GM19023 (cell line): Measurements from ENCODE around the gene TNFRSF17.
"Not testable (repeated sequence)": the region's sequence is repeated elsewhere in the genome, so short reads cannot be mapped to it uniquely, and the experiment has no call there.

Experiments
- ATAC-seq: cut with Tn5 transposase; IDR thresholded peaks from one replicate; pipeline ENCODE4 v1.9.1; 2021; ENCODE audit warnings: mild to moderate bottlenecking, moderate library complexity; ENCODE audit not compliant: unreplicated experiment

TNFRSF17 gene

GRCh38 chr16:11964761-11965551 lies at the start of gene TNFRSF17:
TNFRSF17 (plus strand) TSS chr16:11965210; CDS start chr16:11965325, 115 bp downstream.
- ATAC-seq, result peak; percentile 75

- peak; percentile 81 for ATAC-seq
These were observed 49.1 kb upstream of the TNFRSF17 start, which contains the start of gene GSPT1 for GRCh38 chr16:11915644-11916523. GSPT1 (minus strand) TSS chr16:11915956; CDS start chr16:11915720, 236 bp downstream.

- ATAC-seq, result no peak
These were observed 48.3 kb upstream of the TNFRSF17 start for GRCh38 chr16:11916524-11917285.

- not testable (repeated sequence) for ATAC-seq
These were observed 41.0 kb upstream of the TNFRSF17 start for GRCh38 chr16:11924046-11924445.

- not testable (repeated sequence) for ATAC-seq
These were observed 37.7 kb upstream of the TNFRSF17 start for GRCh38 chr16:11927350-11927749.

GRCh38 chr16:11941945-11942344 lies 23.1 kb upstream of the TNFRSF17 start, which contains the start of gene NPIPB2:
NPIPB2 (minus strand) TSS chr16:11942045; CDS start chr16:11942045, 0 bp downstream.
- ATAC-seq, result not testable (repeated sequence)

GRCh38 chr16:11946433-11946832 lies 18.6 kb upstream of the TNFRSF17 start:
- no peak for ATAC-seq

GRCh38 chr16:11948819-11949218 lies 16.2 kb upstream of the TNFRSF17 start:
- ATAC-seq, result no peak

- ATAC-seq, result peak; percentile 57
These were observed 15.5 kb upstream of the TNFRSF17 start for GRCh38 chr16:11949527-11949926.

- no peak for ATAC-seq
These were observed 14.6 kb upstream of the TNFRSF17 start for GRCh38 chr16:11950388-11950787.

- ATAC-seq, result not testable (repeated sequence)
These were observed 11.4 kb upstream of the TNFRSF17 start for GRCh38 chr16:11953576-11953975.

GRCh38 chr16:11955713-11956123 lies 9.3 kb upstream of the TNFRSF17 start:
- ATAC-seq, result no peak

- no peak for ATAC-seq
These were observed 8.5 kb upstream of the TNFRSF17 start for GRCh38 chr16:11956558-11956957.

- no peak for ATAC-seq
These were observed 7.2 kb upstream of the TNFRSF17 start for GRCh38 chr16:11957591-11958395.

GRCh38 chr16:11962457-11962856 lies 2.6 kb upstream of the TNFRSF17 start:
- not testable (repeated sequence) for ATAC-seq

GRCh38 chr16:11962978-11963377 lies 2.0 kb upstream of the TNFRSF17 start:
- not testable (repeated sequence) for ATAC-seq

- ATAC-seq, result no peak
These were observed 1.3 kb upstream of the TNFRSF17 start for GRCh38 chr16:11963706-11964105.

GRCh38 chr16:11966173-11966572 lies 1.2 kb downstream of the TNFRSF17 start:
- no peak for ATAC-seq

- no peak for ATAC-seq
These were observed 2.3 kb downstream of the TNFRSF17 start for GRCh38 chr16:11967195-11967911.
